Urinary bladder (tissue), 4 donors: ENCODE data around the gene NUP62CL. TPM values are rescaled to one million over a fixed set of nuclear protein-coding genes. Genes with fewer than 3 reads are reported as not detected.
"Not testable (repeated sequence)": the region's sequence is repeated elsewhere in the genome, so short reads cannot be mapped to it uniquely, and the experiment has no call there.

Experiments used
- DNase-seq: peaks from one replicate; pipeline ENCODE4 v3.0.0-alpha.2; 2015; ENCODE audit errors: extremely low spot score
- H3K27ac ChIP-seq: one replicate; pipeline ENCODE4 v1.5.1; 2013; ENCODE audit warnings: low read depth, mild to moderate bottlenecking, moderate library complexity
- H3K36me3 ChIP-seq: one replicate; pipeline ENCODE4 v1.6.1; 2013; ENCODE audit warnings: mild to moderate bottlenecking, moderate library complexity; ENCODE audit not compliant: insufficient read depth
- H3K4me1 ChIP-seq: one replicate; pipeline ENCODE4 v1.6.1; 2013; ENCODE audit warnings: mild to moderate bottlenecking, moderate library complexity; ENCODE audit not compliant: insufficient read depth
- H3K4me3 ChIP-seq: one replicate; pipeline ENCODE4 v1.5.1; 2013; ENCODE audit warnings: low read depth, low read length
- WGBS: extraction: QIAGEN DNeasy Blood & Tissue Kit; methylation state at CpG from one replicate; pipeline ENCODE4 v1.1.7; 2013; 5-methylcytosine and 5-hydroxymethylcytosine counted together
- polyA plus RNA-seq: library from polyadenylated mRNA; stranded (reverse); fragments of 200-250 nt; gene quantifications from one replicate; pipeline ENCODE4 v1.2.3, GENCODE V29; 2013
- total RNA-seq: library from RNA; depleted of rRNA; stranded (reverse); fragments of >200 nt; gene quantifications from one replicate; pipeline ENCODE4 v1.2.3, GENCODE V29; 2014
- donor health status: healthy with polysubstance abuse.
- donor health status: healthy.

Gene NUP62CL
- total and polyA plus RNA-seq, 2 donors = 0.58 to 2.2 TPM

- DNase-seq = no peak
- Histone ChIP-seq H3K4me3 (no peak overlapping the region), H3K27ac (no peak overlapping the region), H3K36me3 (no peaks in the 10 kb centered on the region), H3K4me1 (no peaks in the 10 kb centered on the region)
- WGBS = 80% methylated on average over 1 of the region's 1 CpG
Measured at GRCh38 chrX:107168712-107169111, 37.5 kb downstream of the NUP62CL start.

GRCh38 chrX:107168257-107168656 lies 38.0 kb downstream of the NUP62CL start:
- Histone ChIP-seq H3K4me1 (no peaks in the 10 kb centered on the region), H3K36me3 (no peaks in the 10 kb centered on the region), H3K4me3 (no peak overlapping the region), H3K27ac (no peak overlapping the region)
- no peak for DNase-seq

GRCh38 chrX:107167163-107167921 lies 38.9 kb downstream of the NUP62CL start:
- Histone ChIP-seq H3K36me3 (no peaks in the 10 kb centered on the region), H3K4me3 (no peak overlapping the region), H3K4me1 (no peaks in the 10 kb centered on the region), H3K27ac (no peak overlapping the region)
- 96% methylated on average over 3 of the region's 3 CpGs for WGBS
- DNase-seq = no peak

GRCh38 chrX:107157618-107158017 lies 48.6 kb downstream of the NUP62CL start:
- not testable (repeated sequence) for H3K4me3 ChIP-seq, H3K36me3 ChIP-seq, DNase-seq, H3K27ac ChIP-seq, H3K4me1 ChIP-seq
- 93% methylated on average over 3 of the region's 4 CpGs for WGBS

- WGBS = 38% methylated on average over 26 of the region's 32 CpGs
- H3K36me3 ChIP-seq, H3K27ac ChIP-seq, DNase-seq, H3K4me3 ChIP-seq, H3K4me1 ChIP-seq: not testable (repeated sequence)
Measured at GRCh38 chrX:107155621-107156430, 50.4 kb downstream of the NUP62CL start.

GRCh38 chrX:107154787-107155620 lies 51.2 kb downstream of the NUP62CL start:
- no peaks in the 10 kb centered on the region for H3K36me3 ChIP-seq
- DNase-seq = no peak
- H3K27ac ChIP-seq = no peak overlapping the region
- no peaks in the 10 kb centered on the region for H3K4me1 ChIP-seq
- H3K4me3 ChIP-seq = no peak overlapping the region
- 89% methylated on average over 6 of the region's 6 CpGs for WGBS

GRCh38 chrX:107153005-107153404 lies 53.2 kb downstream of the NUP62CL start:
- 87% methylated on average over 5 of the region's 5 CpGs for WGBS
- H3K4me3 ChIP-seq = no peak overlapping the region
- DNase-seq = no peak
- H3K4me1 ChIP-seq = no peaks in the 10 kb centered on the region
- H3K36me3 ChIP-seq = no peaks in the 10 kb centered on the region
- no peak overlapping the region for H3K27ac ChIP-seq

GRCh38 chrX:107146670-107147069 lies 59.6 kb downstream of the NUP62CL start:
- DNase-seq = no peak

GRCh38 chrX:107135965-107136307 lies 70.3 kb downstream of the NUP62CL start:
- no peak overlapping the region for H3K4me3 ChIP-seq
- 84% methylated on average over 1 of the region's 1 CpG for WGBS
- H3K4me1 ChIP-seq = no peaks in the 10 kb centered on the region
- no peak for DNase-seq
- H3K36me3 ChIP-seq = no peaks in the 10 kb centered on the region
- H3K27ac ChIP-seq = no peak overlapping the region

More at GRCh38 chrX:107146670-107147069, 59.6 kb downstream of the NUP62CL start:
- no peak overlapping the region for H3K4me3 ChIP-seq
- H3K27ac ChIP-seq = no peak overlapping the region
- H3K36me3 ChIP-seq = no peaks in the 10 kb centered on the region
- H3K4me1 ChIP-seq = no peaks in the 10 kb centered on the region

- Histone ChIP-seq H3K27ac (no peak overlapping the region), H3K4me1 (no peaks in the 10 kb centered on the region), H3K36me3 (no peaks in the 10 kb centered on the region), H3K4me3 (no peak overlapping the region)
- DNase-seq = no peak
- WGBS = 69% methylated on average over 5 of the region's 5 CpGs
Measured at GRCh38 chrX:107135049-107135964, 70.9 kb downstream of the NUP62CL start.

GRCh38 chrX:107123750-107124149 lies 82.5 kb downstream of the NUP62CL start:
- Histone ChIP-seq H3K27ac (no peak overlapping the region), H3K4me1 (no peaks in the 10 kb centered on the region), H3K36me3 (no peaks in the 10 kb centered on the region), H3K4me3 (no peak overlapping the region)
- no peak for DNase-seq

- Histone ChIP-seq H3K36me3 (no peaks in the 10 kb centered on the region), H3K4me1 (no peaks in the 10 kb centered on the region), H3K4me3 (no peak overlapping the region), H3K27ac (no peak overlapping the region)
- DNase-seq = no peak
- 100% methylated on average over 1 of the region's 1 CpG for WGBS
Measured at GRCh38 chrX:107119283-107119682, 87.0 kb downstream of the NUP62CL start.
